HL-60 (cell line): ENCODE results near the gene IVD.

ENCODE experiments used
- GABPA ChIP-seq: IDR thresholded peaks from 2 replicates; pipeline ENCODE4 v1.6.1; 2012; ENCODE audit warnings: low read depth
- POLR2AphosphoS5 ChIP-seq: IDR thresholded peaks from 2 replicates; pipeline ENCODE4 v1.6.1; 2012; ENCODE audit warnings: low read depth
- SPI1 ChIP-seq: IDR thresholded peaks from 2 replicates; pipeline ENCODE4 v1.6.1; 2012; ENCODE audit warnings: low read depth, mild to moderate bottlenecking, borderline replicate concordance
- TF ChIP-seq, protein P1 (sequence below): IDR thresholded peaks from one replicate; pipeline ENCODE4 v1.5.1; 2011; ENCODE audit warnings: low read length, control low read depth, inconsistent platforms; ENCODE audit not compliant: insufficient read depth
- TF ChIP-seq, protein P2 (sequence below): IDR thresholded peaks from 2 replicates; pipeline ENCODE4 v1.6.1; 2012; ENCODE audit warnings: low read depth; ENCODE audit not compliant: insufficient replicate concordance

DNA sequence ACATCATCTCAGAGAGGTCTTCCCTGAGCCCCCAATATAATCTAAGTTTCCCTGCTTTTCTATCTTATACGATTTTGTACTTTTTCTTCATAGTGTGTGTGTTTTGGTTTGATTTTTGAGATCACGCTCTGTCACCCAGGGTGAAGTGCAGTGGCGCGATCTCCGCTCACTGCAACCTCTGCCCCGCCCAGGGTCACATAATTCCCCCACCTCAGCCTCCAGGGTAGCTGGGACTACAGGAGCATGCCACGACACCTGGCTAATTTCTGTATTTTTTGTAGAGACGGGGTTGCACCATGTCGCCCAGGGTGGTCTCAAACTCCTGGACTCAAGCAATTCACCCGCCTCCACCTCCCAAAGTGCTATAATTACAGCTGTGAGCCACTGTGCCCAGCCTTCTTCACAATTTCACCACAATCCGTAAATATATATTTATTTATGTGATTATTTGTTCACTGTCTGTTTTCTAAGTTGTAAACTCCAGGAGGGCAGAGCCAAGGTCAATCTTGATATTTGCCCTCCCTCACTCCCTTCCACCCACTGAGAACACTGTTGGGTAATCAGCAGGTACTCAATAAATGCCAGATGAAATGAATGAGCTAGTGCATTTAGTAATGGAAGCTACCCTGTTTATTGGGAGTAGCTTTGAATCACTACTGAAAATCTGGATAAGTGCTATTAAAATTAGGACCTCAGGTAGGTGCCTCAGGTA is 23.6 kb upstream of the IVD start:
- TF ChIP-seq, protein P1, sequence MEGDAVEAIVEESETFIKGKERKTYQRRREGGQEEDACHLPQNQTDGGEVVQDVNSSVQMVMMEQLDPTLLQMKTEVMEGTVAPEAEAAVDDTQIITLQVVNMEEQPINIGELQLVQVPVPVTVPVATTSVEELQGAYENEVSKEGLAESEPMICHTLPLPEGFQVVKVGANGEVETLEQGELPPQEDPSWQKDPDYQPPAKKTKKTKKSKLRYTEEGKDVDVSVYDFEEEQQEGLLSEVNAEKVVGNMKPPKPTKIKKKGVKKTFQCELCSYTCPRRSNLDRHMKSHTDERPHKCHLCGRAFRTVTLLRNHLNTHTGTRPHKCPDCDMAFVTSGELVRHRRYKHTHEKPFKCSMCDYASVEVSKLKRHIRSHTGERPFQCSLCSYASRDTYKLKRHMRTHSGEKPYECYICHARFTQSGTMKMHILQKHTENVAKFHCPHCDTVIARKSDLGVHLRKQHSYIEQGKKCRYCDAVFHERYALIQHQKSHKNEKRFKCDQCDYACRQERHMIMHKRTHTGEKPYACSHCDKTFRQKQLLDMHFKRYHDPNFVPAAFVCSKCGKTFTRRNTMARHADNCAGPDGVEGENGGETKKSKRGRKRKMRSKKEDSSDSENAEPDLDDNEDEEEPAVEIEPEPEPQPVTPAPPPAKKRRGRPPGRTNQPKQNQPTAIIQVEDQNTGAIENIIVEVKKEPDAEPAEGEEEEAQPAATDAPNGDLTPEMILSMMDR = no peak
- TF ChIP-seq, protein P2, sequence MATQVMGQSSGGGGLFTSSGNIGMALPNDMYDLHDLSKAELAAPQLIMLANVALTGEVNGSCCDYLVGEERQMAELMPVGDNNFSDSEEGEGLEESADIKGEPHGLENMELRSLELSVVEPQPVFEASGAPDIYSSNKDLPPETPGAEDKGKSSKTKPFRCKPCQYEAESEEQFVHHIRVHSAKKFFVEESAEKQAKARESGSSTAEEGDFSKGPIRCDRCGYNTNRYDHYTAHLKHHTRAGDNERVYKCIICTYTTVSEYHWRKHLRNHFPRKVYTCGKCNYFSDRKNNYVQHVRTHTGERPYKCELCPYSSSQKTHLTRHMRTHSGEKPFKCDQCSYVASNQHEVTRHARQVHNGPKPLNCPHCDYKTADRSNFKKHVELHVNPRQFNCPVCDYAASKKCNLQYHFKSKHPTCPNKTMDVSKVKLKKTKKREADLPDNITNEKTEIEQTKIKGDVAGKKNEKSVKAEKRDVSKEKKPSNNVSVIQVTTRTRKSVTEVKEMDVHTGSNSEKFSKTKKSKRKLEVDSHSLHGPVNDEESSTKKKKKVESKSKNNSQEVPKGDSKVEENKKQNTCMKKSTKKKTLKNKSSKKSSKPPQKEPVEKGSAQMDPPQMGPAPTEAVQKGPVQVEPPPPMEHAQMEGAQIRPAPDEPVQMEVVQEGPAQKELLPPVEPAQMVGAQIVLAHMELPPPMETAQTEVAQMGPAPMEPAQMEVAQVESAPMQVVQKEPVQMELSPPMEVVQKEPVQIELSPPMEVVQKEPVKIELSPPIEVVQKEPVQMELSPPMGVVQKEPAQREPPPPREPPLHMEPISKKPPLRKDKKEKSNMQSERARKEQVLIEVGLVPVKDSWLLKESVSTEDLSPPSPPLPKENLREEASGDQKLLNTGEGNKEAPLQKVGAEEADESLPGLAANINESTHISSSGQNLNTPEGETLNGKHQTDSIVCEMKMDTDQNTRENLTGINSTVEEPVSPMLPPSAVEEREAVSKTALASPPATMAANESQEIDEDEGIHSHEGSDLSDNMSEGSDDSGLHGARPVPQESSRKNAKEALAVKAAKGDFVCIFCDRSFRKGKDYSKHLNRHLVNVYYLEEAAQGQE = no peak
- no peak for TF ChIP-seq POLR2AphosphoS5
- TF ChIP-seq SPI1 = no peak
- TF ChIP-seq GABPA = no peak
